ENCODE measurements around the gene ADAP1.

- TF ChIP-seq ZBTB6 (tag by site-specific recombination; IDR thresholded peaks at IDR 0.05) = no peak
- TF ChIP-seq GFI1B (tag by site-specific recombination; IDR thresholded peaks at IDR 0.05) = no peak
- TF ChIP-seq ZNF530 (tag by site-specific recombination; IDR thresholded peaks at IDR 0.05; ENCODE audit: low read depth) = no peak
- TF ChIP-seq, protein P1, sequence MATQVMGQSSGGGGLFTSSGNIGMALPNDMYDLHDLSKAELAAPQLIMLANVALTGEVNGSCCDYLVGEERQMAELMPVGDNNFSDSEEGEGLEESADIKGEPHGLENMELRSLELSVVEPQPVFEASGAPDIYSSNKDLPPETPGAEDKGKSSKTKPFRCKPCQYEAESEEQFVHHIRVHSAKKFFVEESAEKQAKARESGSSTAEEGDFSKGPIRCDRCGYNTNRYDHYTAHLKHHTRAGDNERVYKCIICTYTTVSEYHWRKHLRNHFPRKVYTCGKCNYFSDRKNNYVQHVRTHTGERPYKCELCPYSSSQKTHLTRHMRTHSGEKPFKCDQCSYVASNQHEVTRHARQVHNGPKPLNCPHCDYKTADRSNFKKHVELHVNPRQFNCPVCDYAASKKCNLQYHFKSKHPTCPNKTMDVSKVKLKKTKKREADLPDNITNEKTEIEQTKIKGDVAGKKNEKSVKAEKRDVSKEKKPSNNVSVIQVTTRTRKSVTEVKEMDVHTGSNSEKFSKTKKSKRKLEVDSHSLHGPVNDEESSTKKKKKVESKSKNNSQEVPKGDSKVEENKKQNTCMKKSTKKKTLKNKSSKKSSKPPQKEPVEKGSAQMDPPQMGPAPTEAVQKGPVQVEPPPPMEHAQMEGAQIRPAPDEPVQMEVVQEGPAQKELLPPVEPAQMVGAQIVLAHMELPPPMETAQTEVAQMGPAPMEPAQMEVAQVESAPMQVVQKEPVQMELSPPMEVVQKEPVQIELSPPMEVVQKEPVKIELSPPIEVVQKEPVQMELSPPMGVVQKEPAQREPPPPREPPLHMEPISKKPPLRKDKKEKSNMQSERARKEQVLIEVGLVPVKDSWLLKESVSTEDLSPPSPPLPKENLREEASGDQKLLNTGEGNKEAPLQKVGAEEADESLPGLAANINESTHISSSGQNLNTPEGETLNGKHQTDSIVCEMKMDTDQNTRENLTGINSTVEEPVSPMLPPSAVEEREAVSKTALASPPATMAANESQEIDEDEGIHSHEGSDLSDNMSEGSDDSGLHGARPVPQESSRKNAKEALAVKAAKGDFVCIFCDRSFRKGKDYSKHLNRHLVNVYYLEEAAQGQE (tag by site-specific recombination; IDR thresholded peaks at IDR 0.05) = no peak
- no peak for TF ChIP-seq CTCF (tag by site-specific recombination; IDR thresholded peaks at IDR 0.05)
- TF ChIP-seq, protein P2, sequence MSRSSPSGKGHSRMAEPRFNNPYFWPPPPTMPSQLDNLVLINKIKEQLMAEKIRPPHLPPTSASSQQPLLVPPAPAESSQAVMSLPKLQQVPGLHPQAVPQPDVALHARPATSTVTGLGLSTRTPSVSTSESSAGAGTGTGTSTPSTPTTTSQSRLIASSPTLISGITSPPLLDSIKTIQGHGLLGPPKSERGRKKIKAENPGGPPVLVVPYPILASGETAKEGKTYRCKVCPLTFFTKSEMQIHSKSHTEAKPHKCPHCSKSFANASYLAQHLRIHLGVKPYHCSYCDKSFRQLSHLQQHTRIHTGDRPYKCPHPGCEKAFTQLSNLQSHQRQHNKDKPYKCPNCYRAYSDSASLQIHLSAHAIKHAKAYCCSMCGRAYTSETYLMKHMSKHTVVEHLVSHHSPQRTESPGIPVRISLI (tag by site-specific recombination; IDR thresholded peaks at IDR 0.05) = no peak
- TF ChIP-seq ZNF274 (IDR thresholded peaks at IDR 0.05; ENCODE audit: low read length) = no peak
- no peak for TF ChIP-seq ZNF274 (tag by site-specific recombination; IDR thresholded peaks at IDR 0.05; ENCODE audit: borderline replicate concordance)
- no peak for TF ChIP-seq IKZF3 (tag by site-specific recombination; IDR thresholded peaks at IDR 0.05)
- no peak for TF ChIP-seq ZNF76 (tag by site-specific recombination; IDR thresholded peaks at IDR 0.05; ENCODE audit: borderline replicate concordance, low read depth)
These were observed 68.4 kb downstream of the ADAP1 start for GRCh38 chr7:885893-886625.
